Loucy (cell line): ENCODE results near the gene GABBR2.

Source experiments
- EZH2phosphoT487 ChIP-seq: fragments of 200-600 bp; IDR thresholded peaks from 2 replicates; pipeline ENCODE4 v1.6.1; 2018; ENCODE audit warnings: antibody characterized with exemption, mild to moderate bottlenecking, moderate library complexity, borderline replicate concordance
- TF ChIP-seq, protein P1 (sequence below): fragments of 200-600 bp; sonication (generic); conservative IDR thresholded peaks from 2 replicates; pipeline ENCODE4 v1.5.1; 2014; ENCODE audit warnings: mild to moderate bottlenecking, antibody characterized with exemption, low read length

DNA sequence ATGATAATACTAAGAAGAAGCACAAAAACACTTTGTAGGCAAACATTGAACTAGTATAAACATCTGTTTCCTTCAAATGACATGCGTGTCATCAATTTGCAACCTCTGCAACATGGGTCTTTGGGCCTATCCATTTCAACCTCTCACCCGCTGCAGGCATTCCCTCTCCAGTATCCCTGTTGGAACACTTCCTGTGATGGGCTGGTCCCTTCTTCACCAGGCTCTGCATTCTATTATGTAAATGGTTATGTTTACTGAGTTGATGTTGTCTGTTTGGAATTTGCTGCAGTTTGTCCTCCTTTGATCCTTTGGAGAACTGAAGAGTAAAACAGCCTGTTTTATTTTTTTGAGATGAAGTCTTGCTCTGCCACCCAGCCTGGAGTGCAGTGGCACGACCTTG, 436.7 kb downstream of the GABBR2 start:
- TF ChIP-seq, protein P1, sequence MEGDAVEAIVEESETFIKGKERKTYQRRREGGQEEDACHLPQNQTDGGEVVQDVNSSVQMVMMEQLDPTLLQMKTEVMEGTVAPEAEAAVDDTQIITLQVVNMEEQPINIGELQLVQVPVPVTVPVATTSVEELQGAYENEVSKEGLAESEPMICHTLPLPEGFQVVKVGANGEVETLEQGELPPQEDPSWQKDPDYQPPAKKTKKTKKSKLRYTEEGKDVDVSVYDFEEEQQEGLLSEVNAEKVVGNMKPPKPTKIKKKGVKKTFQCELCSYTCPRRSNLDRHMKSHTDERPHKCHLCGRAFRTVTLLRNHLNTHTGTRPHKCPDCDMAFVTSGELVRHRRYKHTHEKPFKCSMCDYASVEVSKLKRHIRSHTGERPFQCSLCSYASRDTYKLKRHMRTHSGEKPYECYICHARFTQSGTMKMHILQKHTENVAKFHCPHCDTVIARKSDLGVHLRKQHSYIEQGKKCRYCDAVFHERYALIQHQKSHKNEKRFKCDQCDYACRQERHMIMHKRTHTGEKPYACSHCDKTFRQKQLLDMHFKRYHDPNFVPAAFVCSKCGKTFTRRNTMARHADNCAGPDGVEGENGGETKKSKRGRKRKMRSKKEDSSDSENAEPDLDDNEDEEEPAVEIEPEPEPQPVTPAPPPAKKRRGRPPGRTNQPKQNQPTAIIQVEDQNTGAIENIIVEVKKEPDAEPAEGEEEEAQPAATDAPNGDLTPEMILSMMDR: no peak
- TF ChIP-seq EZH2phosphoT487: no peak
